ENCODE data around the gene MRPL1.
A peak's percentile ranks its signal among the peaks of the same experiment; 100 is the strongest.
"Not testable (repeated sequence)": the region's sequence is repeated elsewhere in the genome, so short reads cannot be mapped to it uniquely, and the experiment has no call there.

MRPL1 gene

GRCh38 chr4:77920371-77920770 lies 57.7 kb downstream of the MRPL1 start:
- no peak for DNase-seq

GRCh38 chr4:77921701-77922100 lies 59.1 kb downstream of the MRPL1 start:
- no peak for DNase-seq

GRCh38 chr4:77922158-77923094 lies 59.8 kb downstream of the MRPL1 start:
- no peak for DNase-seq

GRCh38 chr4:77927991-77928925 lies 65.6 kb downstream of the MRPL1 start:
- DNase-seq = peak in 1 of 2 experiments; percentile 2

GRCh38 chr4:77930154-77930639 lies 67.6 kb downstream of the MRPL1 start:
- DNase-seq = no peak

GRCh38 chr4:77930876-77931275 lies 68.2 kb downstream of the MRPL1 start:
- no peak for DNase-seq

GRCh38 chr4:77931452-77932135 lies 69.0 kb downstream of the MRPL1 start:
- no peak for DNase-seq

- no peak for DNase-seq
Measured at GRCh38 chr4:77938560-77938959, 75.9 kb downstream of the MRPL1 start.

GRCh38 chr4:77945929-77946328 lies 83.3 kb downstream of the MRPL1 start:
- DNase-seq = not testable (repeated sequence)

- DNase-seq = no peak
Measured at GRCh38 chr4:77950203-77950602, 87.6 kb downstream of the MRPL1 start.

- DNase-seq = no peak
Measured at GRCh38 chr4:77952457-77952856, 89.8 kb downstream of the MRPL1 start.

GRCh38 chr4:77954690-77955089 lies 92.1 kb downstream of the MRPL1 start:
- no peak for DNase-seq

GRCh38 chr4:77956917-77957316 lies 94.3 kb downstream of the MRPL1 start:
- DNase-seq = no peak

- DNase-seq = no peak
Measured at GRCh38 chr4:77958897-77959296, 96.3 kb downstream of the MRPL1 start.

- peak; percentile 24 to 31 for DNase-seq
Measured at GRCh38 chr4:77959566-77960338, 97.1 kb downstream of the MRPL1 start.

GRCh38 chr4:77960367-77960766 lies 97.7 kb downstream of the MRPL1 start:
- DNase-seq = no peak

GRCh38 chr4:77963004-77963403 lies 100.4 kb downstream of the MRPL1 start:
- DNase-seq = no peak

- not testable (repeated sequence) for DNase-seq
Measured at GRCh38 chr4:77973657-77974056, 111.0 kb downstream of the MRPL1 start.

GRCh38 chr4:77982900-77983540 lies 120.4 kb downstream of the MRPL1 start:
- peak in 1 of 2 experiments; percentile 6 for DNase-seq

GRCh38 chr4:77983612-77984311 lies 121.1 kb downstream of the MRPL1 start:
- DNase-seq = not testable (repeated sequence)

GRCh38 chr4:77989968-77990367 lies 127.3 kb downstream of the MRPL1 start:
- no peak for DNase-seq

Data from NCI-H187 (cell line).